GM21619 (cell line): ENCODE results near the gene ZNF607.
"Not testable (repeated sequence)": the region's sequence is repeated elsewhere in the genome, so short reads cannot be mapped to it uniquely, and the experiment has no call there.

Experiments used
- ATAC-seq: cut with Tn5 transposase; IDR thresholded peaks from one replicate; pipeline ENCODE4 v1.9.1; 2021; ENCODE audit not compliant: unreplicated experiment

ZNF607 gene

DNA sequence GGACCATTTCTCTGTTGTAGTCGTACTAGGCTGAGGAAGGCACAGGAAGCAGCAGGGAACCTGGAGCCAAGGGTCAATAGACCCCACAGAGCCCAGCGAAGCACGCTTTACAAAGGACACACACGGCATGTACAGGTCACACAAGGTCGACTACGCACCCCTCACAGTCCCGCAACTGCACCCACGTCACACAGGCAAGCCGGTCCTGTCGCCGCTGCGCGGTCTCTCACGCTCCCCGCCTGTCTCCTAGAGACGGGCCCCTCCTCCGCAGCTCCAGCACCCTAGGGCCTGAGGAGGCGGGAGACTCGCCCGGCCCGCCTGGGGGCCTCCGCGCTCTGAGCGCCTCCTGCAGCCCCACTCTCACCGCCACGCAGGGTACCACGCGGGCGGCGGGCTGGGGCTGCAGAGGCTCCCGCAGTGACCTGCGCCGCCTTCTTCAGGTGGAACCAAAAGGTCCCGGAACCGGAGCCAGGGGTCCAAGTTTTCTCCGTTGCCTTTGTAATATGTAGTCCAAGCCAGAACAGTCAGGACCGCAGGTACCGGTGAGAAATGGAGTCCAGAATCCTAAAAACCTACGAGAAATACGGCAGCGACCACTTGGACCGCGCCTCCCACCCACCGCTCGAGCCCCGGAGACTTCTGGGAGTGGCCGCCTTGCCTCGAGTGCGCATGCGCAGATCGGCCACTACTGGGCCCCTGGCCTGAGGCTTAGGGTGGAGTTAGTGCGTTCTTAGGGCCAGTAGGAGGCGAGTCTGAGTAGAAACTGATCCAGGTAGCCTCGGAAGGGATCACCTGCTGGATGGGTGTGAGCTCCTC lies at the start of gene ZNF607:
TSS of gene ZNF607 (minus strand) at position 651 of the 816 bp plus-strand sequence. CDS start 8,143 bp downstream, outside the sequence.
- peak; percentile 90 for ATAC-seq

DNA sequence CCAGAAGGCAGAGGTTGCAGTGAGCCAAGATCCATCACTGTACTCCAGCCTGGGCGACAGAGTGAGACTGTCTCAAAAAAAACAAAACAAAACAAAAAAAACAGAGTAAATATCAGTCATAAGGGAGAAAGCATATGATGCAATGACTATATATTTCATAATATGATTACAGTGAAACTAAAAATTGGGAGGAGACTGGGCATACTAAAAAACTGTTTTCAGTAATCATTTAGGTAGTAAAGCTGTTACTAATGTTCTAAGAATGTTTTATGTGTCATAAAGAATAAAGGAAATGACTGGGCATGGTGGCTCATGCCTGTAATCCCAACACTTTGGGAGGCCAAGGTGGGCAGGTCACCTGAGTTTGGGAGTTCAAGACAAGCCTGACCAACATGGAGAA lies 43.9 kb upstream of the ZNF607 start:
- ATAC-seq, result no peak

DNA sequence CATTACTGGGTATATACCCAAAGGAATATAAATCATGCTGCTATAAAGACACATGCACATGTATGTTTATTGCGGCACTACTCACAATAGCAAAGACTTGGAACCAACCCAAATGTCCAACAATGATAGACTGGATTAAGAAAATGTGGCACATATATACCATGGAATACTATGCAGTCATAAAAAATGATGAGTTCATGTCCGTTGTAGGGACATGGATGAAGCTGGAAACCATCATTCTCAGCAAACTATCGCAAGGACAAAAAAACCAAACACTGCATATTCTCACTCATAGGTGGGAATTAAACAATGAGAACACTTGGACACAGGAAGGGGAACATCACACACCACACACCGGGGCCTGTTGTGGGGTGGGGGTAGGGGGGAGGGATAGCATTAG lies 38.1 kb upstream of the ZNF607 start:
- not testable (repeated sequence) for ATAC-seq

DNA sequence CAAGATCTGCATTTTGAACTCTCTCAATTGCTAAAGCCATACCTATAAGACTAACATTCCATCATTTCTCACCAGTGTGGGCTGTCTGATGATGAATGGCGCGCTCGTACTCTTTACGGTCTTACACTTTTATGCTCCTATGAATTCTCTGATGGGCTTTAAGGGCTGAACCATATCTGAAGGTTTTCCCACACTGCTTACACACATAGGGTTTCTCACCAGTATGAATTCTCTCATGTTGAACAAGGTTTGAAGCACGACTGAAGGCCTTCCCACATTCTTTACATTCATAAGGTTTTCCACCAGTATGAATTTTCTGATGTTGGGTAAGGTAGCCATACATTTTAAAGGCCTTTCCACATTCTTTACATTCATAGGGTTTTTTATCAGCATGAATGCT lies 18.8 kb upstream of the ZNF607 start:
- no peak for ATAC-seq

DNA sequence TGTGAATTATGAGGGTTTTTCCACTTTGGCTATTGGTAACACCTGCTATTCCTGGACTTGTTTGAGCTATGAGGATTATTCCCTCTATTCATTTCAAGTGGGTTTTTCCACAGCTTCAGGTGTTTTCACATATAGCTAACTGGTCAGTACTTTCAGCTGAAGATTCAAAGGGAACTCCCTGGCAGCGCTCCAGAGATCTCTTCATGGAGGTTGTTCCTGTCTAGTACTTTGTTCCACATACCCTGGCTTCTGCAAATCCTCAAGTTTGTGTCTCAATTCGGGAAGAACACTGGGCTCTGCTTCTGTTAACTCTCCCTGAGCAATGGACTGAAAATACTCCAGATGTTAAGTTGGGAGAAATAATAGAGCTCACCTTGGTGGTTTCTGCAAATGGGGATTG lies 5.6 kb upstream of the ZNF607 start:
- no peak for ATAC-seq

DNA sequence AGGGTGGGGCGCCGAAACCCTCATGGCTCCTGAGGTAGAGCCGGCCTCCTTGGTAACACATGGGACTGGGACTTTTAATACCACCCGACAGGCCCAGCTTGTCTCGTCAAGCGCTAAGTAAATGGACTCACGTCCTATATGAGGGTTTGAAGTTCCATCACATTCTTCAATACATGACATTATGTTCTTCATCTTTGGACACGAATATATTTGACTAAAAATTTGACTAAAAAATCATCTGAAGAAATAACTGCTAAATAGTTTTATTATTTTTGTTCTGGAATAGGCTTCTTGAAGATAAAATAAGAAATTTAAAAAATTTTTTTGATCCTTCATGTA lies 335 bp upstream of the ZNF607 start:
- ATAC-seq, result no peak

DNA sequence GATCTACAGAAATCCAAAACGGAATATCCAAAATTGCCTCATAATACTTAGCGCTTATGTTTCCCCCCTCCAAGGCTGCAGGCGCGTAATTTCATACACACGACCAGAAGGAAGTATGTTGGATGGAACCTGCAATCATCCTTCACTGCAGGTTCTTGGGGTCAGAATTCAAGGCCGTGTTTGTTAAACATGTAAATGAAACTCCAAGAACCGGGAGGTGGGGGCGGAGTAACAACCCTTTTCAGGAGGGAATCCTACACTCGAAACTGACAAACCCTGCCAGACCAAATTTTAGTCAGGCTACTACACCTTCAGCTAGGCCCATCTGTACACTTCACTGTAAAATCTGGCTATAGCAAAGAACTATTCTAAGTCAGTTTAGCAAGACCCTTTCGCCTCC lies 1.3 kb downstream of the ZNF607 start:
- no peak for ATAC-seq

DNA sequence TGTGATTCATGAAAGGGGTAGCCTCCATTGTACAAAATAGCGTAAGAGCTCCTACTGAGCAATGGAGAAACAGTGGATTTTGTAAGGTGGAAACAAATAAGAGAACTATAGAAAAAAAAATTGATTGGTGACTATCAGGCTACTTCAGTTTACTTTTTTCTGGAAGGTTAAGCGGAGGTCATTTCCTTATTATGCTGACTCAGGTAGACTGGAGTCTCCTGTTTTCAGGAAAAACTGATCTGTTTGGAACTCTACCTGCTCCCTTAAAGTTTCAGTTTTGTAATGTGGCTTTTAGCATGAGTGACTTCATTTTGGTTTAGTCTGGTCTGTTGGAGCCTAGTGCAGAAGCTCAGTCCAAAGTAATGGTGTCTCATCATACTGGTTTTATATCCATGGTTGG lies 3.4 kb downstream of the ZNF607 start:
- ATAC-seq, result no peak

DNA sequence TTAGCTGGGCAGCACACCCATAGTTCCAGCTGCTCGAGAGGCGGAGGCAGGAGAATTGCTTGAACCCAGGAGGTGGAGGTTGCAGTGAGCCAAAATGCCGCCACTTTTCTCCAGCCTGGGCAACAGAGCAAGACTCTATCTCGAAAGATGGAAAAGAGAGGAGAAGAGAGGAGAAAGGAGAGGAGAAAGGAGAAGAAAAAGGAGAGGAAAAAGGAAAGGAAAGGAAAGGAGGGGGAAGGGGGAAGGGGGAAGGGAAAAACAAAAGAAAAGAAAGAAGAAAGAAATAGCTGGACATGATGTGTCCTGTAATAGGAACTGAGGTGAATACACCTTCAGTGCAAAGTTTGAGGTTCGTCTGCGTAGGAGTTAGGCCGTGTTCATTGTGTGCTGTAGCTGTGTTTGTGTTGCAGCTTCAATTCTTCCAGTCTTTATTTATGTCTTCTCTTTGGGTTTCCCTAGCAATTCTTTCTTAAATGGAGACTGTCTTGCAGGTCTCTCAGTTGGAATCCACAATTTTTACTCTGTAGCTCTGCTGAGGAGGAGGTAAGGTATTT lies 13.4 kb downstream of the ZNF607 start:
- ATAC-seq, result no peak

DNA sequence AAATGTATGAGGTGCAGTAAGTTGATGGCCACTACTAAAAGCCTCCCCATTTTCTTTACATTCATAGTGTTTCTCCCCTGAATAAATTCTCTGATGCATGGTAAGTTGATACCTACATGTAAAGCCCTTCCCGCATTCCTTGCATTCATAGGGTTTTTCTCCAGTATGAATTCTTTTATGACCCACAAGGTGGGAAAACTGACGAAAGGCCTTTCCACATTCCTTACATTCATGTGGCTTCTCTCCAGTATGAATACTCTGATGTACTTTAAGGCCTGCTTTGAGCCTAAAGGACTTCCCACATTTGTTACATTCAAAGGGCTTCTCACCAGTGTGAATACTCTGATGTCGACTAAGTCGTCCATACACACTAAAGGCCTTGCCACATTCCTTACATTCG lies 20.5 kb downstream of the ZNF607 start:
- no peak for ATAC-seq

DNA sequence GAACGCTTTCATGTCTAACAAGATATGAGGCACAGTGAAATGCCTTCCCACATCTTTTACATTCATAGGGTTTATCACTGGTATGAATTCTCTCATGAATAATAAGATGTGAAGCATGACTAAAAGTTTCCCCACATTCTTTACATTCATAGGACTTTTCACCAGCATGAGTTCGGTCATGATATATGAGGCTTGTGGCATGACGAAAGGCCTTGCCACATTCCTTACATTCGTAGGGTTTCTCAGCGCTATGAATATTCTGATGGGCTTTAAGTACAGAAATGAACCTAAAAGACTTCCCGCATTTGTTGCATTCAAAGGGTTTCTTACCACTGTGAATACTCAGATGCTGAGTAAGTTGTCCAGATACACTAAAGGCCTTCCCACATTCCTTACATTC lies 21.3 kb downstream of the ZNF607 start:
- ATAC-seq, result no peak

DNA sequence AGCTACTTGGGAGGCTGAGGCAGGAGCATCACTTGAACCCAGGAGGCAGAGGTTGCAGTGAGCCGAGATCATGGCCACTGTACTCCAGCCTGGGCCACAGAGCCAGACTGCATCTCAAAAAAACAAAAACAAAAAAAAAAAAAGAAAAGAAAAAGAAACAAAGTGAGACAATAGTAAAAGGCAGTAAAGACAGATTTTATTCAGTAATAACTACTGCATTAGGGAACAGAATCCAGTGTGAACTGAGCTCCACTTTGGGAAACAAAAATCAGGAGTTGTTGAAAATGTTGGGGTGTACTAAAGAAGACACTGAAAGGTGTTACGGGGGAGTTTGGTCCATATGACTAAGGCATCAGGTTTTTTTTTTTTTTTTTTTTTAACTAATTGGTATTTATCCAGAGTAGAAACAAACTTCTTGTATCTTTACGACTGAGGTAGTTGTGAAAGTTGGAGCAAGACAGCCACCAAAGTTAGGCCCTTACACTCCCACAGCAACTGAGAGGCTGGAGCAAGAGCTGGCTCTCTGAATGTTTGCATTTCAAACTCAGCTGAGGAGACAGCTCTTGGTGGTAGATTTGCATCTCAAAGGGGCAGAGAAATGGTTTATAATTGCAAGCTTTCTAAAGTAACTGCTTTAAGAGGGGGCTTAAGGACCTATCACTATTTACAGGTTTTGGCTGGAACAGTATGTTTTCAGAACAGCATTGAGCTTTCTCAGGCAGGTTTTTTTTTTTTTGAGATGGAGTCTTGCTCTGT lies 24.2 kb downstream of the ZNF607 start:
- no peak for ATAC-seq

DNA sequence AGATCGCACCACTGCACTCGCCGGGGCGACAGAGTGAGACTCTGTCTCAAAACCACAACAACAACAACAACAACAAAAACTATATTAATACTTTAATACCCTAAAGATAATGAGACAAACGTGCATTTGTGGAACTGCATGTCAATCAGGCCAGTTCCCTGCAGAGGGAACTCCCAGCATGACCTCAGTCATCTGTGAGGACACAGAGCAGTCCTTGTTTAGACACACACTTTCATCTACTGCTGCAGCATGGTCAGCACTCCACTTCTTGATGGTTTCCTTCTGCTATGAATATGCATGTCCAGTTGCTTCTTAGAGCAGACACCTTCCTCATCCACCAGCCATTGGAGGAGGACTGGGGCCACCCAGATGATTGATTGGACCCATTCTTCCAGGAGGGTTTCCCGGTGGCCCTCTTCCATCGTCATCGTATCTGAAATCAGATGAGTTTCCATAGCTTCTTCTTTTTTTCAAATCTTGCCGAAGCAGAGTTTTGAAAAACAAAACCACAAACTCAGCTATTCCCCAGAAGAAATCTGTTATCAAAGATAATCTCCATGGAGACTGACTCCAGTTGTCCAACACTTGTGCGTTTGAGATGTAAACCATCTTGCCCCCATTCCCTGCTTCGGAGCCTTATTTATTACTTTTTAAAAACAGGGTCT lies 26.5 kb downstream of the ZNF607 start:
- ATAC-seq, result no peak

DNA sequence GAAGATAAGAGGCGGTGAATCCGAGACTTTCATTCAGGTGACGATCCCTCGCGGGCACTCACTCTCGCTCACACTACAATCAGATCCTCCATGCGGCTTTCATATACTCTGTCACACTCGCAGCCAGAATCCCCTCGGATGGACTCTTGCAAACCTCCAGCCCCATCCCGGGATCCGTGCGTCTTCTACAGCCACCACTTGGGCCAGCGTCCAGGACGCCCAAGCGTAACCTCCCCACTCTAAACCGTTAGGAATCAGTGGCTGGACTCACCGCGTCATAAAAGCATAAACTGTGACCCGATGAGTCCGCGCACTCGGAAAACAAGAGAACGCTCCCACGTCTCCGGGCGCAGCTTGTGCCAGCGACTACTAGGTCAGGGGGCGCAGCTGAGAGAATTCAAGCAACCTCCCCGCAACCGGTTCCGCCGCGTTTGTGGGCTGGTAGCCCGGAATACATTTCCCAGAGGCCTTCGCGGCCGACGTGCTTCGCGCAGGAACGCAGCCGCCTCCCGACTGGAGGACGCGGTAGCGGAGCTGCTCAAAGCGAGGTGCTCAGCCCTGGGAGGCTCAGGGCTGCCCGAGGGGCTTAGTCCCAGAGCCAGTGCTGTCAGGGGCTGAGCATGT lies 27.6 kb downstream of the ZNF607 start:
- no peak for ATAC-seq

DNA sequence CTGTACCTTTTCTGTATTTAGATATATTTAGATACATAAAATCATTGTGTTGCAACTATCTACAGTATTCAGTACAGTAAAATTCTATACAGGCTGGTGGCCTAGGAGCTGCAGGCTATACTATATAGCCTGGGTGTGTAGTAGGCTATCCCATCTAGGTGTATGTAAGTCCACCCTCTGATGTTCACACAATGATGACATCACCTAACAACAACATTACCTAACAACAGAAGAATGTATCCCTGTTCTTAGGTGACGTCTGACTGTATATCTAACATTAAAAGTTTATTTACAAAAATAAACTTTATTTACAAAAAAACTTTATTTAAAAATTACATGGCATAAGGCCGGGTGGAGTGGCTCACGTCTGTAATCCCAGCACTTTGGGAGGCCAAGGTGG lies 36.0 kb downstream of the ZNF607 start:
- no peak for ATAC-seq

DNA sequence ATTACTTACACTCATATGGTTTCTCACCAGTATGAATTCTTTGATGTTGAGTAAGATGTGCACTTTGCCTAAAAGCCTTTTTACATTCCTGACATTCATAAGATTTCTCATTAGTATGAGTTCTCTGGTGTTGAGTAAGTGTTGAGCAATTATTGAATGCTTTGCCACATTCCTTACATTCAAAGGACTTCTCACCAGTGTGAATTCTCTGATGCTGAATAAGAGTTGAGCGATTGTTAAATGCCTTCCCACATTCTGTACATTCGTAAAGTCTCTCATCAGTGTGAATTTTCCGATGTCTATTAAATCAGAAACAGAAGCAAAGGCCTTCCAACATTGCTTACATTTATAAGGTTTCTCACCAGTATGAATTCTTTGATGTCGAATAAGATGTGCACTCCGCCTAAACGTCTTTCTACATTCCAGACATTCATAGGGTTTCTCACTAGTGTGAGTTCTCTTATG lies 50.1 kb downstream of the ZNF607 start:
- no peak for ATAC-seq

DNA sequence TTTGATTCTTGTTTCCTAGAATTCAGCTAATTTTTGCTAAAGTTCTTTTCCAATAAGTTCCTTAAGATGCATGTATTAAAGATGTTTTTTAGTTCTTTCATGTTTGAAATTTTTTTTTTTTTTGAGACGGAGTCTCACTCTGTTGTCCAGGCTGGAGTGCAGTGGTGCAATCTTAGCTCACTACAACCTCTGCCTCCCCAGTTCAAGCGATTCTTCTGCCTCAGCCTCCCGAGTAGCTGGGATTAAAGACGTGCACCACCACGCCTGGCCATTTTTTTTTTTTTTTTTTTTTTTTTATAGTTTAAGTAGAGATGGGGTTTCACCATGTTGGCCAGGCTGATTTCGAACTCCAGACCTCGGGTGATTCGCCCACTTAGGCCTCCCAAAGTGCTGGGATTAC lies 62.4 kb downstream of the ZNF607 start:
- not testable (repeated sequence) for ATAC-seq

DNA sequence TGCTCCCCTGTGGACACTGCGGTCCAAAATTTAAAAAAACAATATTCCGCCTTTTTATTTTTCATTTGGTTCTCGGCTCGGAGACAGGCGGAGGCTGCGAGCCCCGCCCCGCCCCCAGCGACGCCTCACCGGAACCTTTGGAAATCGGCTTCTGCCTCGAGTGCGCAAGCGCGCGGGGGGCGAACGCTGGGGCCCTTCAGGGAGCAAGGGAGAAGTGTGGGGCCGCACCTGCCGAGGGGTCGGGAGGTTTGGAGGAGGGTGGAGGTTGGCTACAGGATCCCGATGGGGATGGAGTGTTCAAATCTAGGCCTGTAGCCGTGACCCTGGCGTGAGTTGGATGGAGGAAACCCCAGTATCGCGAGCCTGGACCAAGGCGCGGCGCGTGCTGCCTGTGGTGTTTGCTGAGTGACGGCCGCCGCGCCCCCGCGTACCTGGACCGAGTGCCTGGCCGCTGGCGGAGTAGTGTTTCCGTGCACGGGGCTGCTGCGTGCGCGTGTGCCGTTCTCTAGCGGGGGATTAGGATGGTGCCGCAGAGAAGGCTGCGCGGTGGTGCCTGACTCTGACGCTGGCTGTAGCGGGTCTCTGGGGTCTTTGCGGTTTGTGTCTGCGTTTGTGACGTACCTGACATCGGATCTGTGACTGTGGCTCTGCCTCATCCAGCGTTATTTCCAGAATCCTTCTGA lies 63.7 kb downstream of the ZNF607 start:
- peak; percentile 63 for ATAC-seq

DNA sequence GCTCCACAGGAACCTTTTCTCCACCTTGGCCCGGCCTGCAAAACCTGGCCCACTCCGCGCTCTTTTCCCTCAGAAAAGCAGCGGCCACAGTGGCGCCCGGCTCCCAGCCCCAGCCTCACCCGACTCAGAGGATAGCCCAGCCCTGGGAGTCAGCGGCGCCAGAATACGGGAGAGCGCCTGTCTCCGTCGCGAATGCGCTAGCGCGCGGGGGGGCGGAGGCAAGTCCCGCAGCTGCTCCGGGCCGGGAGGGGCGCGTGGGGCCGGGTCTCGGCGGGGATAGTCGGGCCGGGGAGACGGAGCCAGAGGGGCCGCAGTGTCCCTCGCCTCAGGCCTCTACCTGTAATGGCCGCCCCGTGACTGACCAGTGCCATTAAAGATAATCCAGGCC lies 64.3 kb downstream of the ZNF607 start, which contains the start of gene ZFP30:
TSS of gene ZFP30 (minus strand) at position 165 of the 388 bp plus-strand sequence. CDS start 7,643 bp downstream, outside the sequence.
- peak; percentile 65 for ATAC-seq

DNA sequence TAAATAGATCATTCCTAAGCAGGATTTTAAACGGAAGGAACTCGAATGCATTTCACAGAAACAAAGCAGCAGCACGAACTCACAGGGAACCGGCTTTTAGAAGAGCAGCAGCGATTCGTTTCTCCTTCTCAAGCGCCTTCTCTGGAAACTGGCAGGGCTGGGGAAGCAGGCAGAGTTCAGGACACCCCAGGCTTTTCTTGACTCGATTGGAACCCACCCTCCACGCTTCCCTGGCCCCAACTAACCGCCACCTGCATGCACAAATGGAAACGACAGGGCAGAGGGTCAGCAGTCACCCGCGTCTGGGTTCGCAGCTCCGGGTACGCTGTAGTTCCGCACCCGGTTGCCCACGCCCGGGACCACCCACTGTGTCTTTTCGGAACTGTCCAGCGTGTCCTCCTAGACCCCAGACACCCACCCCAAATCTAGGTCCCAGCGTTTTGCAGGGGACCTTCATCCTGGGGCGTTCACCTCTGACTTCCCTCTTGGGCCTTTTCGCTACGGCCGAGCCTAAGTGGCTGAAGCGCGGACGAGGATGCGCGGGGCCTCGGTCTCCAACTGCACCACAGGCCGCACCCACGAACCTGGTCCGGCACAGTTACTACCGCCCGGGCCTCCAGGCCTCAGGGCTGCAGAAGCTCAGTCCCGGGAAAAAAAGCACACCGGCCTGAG lies 64.8 kb downstream of the ZNF607 start:
- ATAC-seq, result peak; percentile 44
